GM19023 (cell line): ENCODE results near the gene CAT.

Experiments used
- ATAC-seq: cut with Tn5 transposase; IDR thresholded peaks from one replicate; pipeline ENCODE4 v1.9.1; 2021; ENCODE audit warnings: mild to moderate bottlenecking, moderate library complexity; ENCODE audit not compliant: unreplicated experiment

The CAT gene

DNA sequence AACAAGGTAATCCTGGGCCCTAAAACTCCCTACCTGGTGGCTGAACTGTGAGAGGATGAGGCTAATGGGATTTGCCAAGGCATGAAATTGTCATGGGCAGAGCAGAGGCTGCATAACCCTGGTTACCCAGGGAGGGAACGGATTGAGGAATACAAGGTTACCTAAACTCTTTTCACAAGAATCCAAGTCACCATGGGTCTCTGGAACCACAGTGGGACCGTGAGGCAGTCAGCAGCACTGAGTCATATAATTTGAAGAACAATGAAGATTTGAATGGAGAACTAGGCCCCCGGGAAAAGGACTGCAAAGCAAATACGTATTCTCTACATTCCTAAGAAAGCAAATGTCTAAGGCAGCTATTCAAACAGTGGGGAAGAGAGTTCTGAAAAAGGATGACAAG is 19.8 kb downstream of the CAT start:
- ATAC-seq: no peak

DNA sequence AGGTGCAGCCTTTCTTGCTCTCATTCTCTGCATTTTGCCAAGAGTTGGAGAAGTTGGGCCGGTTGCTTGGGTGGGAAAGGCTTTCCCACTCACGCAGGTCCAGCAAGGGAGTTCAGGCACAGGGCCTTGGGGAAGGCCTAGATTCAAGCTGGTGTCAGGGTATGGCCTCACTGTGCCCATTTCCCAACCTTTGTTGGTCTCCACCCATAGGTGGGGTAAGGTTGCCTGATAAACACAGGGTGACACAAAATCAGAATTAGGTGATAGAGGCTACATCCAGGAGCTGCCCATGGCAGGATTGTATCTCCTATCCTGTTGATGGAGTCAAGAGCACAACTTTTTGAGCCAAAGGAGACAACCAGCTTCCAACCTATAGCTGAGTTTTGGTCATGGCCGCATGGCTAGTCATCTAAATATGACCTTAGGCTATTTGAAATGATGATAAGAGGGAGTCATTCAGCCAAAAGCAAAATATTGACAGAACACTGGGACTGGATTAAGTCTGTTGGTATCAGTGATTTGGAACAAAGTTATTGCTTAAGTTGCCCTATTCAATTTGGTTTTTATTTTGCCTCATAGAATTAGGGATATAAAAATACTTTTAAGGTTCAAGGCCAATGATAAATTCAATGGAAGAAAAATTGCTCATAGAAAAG is 20.9 kb downstream of the CAT start:
- no peak for ATAC-seq

- ATAC-seq: no peak
Measured at GRCh38 chr11:34460278-34460677, 21.5 kb downstream of the CAT start.

DNA sequence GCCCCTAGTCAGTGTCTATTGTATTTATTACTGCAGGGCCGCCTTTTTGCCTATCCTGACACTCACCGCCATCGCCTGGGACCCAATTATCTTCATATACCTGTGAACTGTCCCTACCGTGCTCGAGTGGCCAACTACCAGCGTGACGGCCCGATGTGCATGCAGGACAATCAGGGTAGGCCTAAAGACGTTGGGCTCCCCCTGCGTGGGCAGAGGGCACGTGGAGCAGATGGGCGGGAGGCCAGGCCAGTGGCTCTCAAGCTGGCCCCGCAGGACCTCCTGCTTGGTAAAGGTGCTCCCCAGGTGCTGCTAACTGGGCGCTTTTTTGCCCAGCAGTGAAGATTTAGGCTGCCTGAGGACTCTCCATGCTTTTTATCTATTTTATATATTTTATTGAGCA is 22.5 kb downstream of the CAT start:
- no peak for ATAC-seq

DNA sequence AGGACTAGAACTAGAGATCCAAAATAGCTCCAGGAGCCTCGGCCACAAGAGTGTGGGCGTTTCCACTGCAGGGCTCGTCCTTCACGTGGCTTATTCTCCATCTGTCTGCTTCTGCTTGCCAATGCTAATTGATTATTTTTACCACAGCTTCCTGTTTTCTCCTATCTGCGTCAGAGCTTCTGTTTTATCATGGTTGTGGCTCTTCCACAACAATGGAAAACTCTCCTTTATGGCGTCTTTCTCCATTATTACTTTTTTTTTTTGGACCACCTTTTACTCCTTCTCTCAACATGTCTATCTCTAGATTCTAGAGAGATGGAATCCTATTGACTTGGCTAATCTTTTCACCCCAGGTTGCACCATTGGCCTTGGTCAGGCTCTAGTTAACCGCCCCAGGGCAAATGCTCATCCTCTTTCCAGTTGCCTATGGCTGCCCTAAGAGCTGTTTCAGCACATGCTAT is 25.9 kb downstream of the CAT start:
- ATAC-seq: no peak

DNA sequence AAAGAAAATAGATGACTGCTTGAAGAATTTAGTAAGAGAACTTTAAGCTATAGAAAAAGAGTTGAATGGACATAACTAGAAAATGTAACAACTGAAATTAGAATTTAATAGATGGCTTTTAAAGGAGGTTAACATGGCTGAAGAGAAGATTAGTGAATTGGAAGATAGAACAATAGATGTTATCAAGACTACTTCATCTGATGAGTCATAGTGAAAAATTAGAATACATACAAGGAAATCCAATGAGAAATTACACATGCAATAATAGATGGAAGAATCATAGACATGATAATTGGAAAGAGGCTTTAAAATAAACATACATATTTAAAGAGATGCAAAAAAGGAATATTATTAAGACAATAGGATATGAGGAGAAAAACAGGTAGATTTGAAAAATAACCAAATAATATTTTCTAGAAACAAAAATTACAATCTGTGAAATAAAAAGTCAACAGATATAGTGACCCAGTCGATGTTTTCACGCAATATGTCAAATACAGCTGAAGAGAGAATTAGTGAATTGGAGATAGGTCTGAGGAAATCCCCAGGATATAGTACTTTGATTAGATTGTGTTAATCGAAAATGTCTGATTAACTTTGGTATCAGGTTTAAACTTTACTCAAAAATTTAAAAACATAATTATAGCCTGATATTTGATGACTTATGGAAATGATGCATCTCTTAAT is 28.2 kb downstream of the CAT start:
- no peak for ATAC-seq

DNA sequence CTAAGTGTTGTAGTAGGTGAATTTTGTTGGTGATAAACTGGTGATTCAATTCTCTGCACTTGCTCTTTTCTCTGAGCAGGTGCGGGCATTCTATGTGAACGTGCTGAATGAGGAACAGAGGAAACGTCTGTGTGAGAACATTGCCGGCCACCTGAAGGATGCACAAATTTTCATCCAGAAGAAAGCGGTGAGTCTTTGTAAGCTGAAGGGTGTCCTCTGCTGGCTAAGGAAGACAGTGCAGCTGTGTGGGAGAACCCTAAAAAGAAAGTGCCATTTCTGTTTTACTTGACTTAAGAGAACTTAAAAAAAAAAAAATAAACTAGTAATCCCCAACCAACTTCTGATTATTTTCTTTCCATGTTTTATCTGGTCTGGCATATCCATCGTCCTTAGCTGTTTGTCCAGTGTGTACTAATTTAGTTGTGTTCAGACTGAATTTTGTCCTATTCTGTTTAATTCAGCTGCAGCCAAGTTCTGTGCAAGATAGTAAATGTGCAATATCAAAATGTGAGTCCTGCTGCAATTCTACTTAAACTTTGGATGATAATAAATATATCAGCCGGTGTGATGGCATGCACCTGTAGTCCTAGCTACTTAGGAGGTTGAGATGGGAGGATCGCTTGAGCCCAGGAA is 29.6 kb downstream of the CAT start:
- no peak for ATAC-seq

- no peak for ATAC-seq
Measured at GRCh38 chr11:34473603-34474169, 35.0 kb downstream of the CAT start.

DNA sequence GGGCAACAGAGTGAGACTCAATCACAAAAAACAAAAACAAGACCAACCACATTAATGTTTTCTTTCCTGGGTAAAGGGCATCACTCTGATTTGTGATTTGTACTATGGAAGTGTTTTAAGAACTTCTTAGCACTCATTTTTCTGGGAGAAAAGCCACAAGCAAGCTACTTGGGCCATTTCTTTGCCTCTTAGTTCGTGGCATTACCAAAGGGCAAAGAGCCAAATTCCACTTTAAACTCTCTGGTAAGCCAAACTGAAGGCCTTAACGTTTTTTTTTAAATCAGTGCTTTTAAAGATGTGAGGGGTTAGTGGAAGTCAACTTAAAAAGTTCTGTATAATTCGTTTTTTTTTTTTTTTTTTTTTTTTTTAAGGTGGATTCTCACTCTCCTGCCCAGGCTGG is 36.9 kb downstream of the CAT start:
- no peak for ATAC-seq

DNA sequence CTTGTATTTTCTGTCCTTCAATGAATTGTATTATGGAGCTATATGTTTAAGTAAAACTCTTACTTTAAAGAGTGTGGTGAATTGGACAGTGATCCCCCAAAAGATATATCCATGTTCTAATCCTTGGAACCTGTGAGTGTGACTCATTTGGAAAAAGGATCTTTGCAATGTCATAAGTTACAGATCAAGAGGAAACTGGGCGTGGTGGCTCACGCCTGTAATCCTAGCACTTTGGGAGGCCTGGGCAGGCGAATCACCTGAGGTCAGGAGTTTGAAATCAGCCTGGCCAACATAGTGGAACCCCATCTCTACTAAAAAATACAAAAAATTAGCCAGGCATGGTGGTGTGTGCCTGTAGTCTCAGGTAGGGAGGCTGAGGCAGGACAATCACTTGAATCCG is 38.1 kb downstream of the CAT start:
- ATAC-seq: no peak

DNA sequence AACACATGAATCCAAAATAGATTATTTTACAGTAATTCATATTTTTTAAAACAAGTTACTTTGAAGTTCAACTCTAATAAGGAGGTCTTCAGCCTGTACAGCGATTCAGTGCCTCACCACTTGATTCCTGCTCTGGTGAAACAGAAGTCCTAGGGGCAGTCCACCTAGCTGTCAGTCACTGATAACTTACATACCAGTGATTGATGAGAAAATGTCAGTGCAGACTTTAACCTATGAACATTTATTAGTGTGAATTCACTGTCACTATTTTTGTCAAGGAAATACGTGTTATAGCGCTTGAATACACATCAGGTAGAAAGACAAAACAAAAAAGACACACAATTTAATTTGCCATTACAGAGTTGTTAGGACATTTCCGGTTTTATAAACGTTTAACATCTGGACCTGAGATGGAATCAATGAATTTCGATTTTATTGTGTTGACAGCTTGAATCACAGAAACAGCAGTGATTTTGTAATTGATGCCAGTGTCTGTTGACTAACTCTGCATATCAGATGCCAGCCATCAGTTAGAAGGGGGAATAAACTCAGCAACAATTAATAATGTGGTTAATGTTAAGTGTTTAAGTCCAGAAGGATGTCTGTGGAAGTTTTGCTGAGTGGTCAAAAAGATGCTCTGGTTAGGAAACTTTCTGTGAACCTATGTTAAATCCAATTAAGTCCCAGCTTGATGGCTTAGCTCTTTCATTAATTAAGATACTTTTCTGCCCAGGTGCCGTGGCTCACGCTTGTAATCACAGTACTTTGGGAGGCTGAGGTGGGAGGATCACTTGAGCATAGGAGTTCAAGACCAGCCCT is 40.3 kb downstream of the CAT start:
- no peak for ATAC-seq

DNA sequence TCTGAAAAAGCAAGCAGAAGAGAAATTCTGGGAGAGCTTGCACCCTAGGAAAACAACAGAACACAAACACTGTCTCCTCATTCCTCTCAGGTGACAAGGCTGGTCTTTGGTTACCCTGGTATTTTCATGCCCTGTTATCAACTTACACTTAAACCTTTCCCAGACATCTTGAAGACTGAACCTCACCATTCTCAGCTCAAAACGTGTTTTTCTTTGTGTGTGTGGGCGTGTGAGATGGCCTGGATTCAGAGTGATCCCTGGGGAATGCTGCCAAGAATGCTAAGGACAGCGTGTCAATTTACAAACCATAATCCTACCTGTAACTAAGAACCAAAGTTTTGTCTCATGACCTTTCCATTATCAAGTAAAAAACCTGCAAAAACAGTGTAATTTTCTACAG is 41.6 kb downstream of the CAT start:
- no peak for ATAC-seq

- ATAC-seq: no peak
Measured at GRCh38 chr11:34481307-34481706, 42.6 kb downstream of the CAT start.

- ATAC-seq: no peak
Measured at GRCh38 chr11:34483106-34483874, 44.6 kb downstream of the CAT start.

GRCh38 chr11:34487430-34487829 is 48.7 kb downstream of the CAT start:
- peak; percentile 67 for ATAC-seq

- no peak for ATAC-seq
Measured at GRCh38 chr11:34488855-34489557, 50.3 kb downstream of the CAT start.

GRCh38 chr11:34490304-34490703 is 51.6 kb downstream of the CAT start:
- no peak for ATAC-seq

DNA sequence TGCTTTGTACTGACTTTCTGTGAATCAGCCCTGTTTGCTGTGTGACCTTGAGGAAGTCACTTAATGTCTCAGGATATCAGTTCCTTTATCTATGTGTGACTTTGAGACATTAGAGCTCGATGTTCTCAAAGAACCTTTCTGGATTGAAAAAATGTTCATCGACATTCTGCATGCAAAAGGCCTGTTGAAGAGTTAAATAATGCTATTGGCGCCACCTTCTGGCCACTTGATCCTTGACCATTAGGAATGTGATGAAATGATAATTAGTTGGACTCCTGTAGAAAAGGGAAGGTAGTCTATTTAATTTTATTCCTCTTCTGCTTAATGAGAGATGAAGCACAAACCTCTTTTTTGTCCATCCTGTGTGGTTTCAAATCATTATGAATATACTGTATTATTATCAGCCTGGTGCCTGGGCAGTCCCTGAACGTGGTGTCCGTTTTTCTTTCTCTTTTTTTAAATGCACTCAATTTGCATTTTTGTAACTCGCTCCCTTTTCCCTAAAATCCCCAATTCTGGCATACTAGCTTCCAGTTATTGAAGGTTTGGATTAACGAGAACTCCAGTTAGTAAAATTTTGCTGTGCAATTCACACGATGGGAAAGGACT is 54.2 kb downstream of the CAT start:
- no peak for ATAC-seq

DNA sequence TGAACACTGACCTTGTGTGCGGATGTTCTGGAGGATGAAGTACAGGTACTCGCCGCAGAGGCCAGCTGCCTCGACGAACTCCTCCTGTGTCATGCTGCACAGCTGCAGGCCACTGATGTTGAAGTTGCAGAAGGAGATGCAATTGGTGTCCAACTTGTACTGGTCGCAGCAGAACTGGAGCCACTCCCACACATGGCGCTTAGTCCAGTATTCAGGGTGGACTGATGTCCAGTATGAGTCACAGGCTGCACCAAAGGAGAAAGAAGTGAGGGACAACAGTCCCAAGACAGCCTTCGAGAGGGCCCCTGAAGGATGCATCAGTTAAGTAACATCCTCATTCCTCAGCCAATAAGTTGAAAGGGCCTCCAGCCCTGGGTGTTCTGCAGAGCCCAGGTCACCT is 54.7 kb downstream of the CAT start:
- no peak for ATAC-seq
